GM19043 (cell line): Measurements from ENCODE around the gene PROCA1.
"Not testable (repeated sequence)": the region's sequence is repeated elsewhere in the genome, so short reads cannot be mapped to it uniquely, and the experiment has no call there.

Experiments
- ATAC-seq: cut with Tn5 transposase; IDR thresholded peaks from one replicate; pipeline ENCODE4 v1.9.1; 2021; ENCODE audit warnings: low read depth; ENCODE audit not compliant: unreplicated experiment

Gene PROCA1

GRCh38 chr17:28744972-28745785 lies 33.5 kb upstream of the PROCA1 start:
- ATAC-seq: no peak

- no peak for ATAC-seq
Measured at GRCh38 chr17:28744104-28744971, 32.6 kb upstream of the PROCA1 start.

GRCh38 chr17:28743243-28744103 lies 31.8 kb upstream of the PROCA1 start, which contains the start of gene TRAF4:
TRAF4 (plus strand) TSS chr17:28744011; CDS start chr17:28744113, 102 bp downstream.
- ATAC-seq: peak; percentile 45

- no peak for ATAC-seq
Measured at GRCh38 chr17:28741358-28742349, 30.0 kb upstream of the PROCA1 start.

GRCh38 chr17:28740406-28741357 lies 29.0 kb upstream of the PROCA1 start:
- ATAC-seq: no peak

GRCh38 chr17:28738680-28739384 lies 27.1 kb upstream of the PROCA1 start:
- ATAC-seq: no peak

GRCh38 chr17:28737770-28738679 lies 26.3 kb upstream of the PROCA1 start:
- peak; percentile 64 for ATAC-seq

- ATAC-seq: no peak
Measured at GRCh38 chr17:28737316-28737715, 25.6 kb upstream of the PROCA1 start.

- ATAC-seq: not testable (repeated sequence)
Measured at GRCh38 chr17:28735913-28736769, 24.5 kb upstream of the PROCA1 start.

- ATAC-seq: no peak
Measured at GRCh38 chr17:28735242-28735722, 23.6 kb upstream of the PROCA1 start.

GRCh38 chr17:28734712-28735241 lies 23.1 kb upstream of the PROCA1 start:
- no peak for ATAC-seq

- ATAC-seq: no peak
Measured at GRCh38 chr17:28733346-28733745, 21.7 kb upstream of the PROCA1 start.

- ATAC-seq: no peak
Measured at GRCh38 chr17:28729950-28730330, 18.3 kb upstream of the PROCA1 start.

- ATAC-seq: no peak
Measured at GRCh38 chr17:28728364-28729200, 16.9 kb upstream of the PROCA1 start, which contains the start of gene NEK8. NEK8 (plus strand) TSS chr17:28728788; CDS start chr17:28728814, 26 bp downstream.
